DMS53 treated with DMSO at 0.1 percent for 48 hours (cell line): Measurements from ENCODE around the gene SRPK1.

Source experiments
- DNase-seq: peaks from one replicate; lab custom pipeline; 2025; ENCODE audit not compliant: unreplicated experiment; lab: John Stamatoyannopoulos, UW

SRPK1 gene

DNA sequence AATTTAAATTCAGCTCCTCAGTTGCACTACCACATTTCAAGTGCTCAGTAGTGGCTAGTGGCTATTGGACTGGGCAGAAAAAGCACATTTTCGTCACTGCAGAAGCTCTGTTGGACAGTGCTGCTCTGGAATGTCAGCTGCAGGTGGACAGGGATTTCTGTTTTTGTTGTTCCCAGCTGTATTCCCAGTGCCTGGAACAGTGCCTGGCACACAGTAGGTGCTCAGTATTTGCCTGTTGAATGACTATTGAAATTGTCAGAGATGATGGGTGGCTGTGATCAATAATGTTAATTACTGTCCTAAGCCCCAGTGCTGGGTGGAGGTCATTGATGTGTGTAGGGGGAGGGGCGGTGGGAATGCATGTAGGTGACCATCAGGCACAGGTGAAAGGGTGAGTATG lies 134.6 kb downstream of the SRPK1 start:
- DNase-seq, result no peak

DNA sequence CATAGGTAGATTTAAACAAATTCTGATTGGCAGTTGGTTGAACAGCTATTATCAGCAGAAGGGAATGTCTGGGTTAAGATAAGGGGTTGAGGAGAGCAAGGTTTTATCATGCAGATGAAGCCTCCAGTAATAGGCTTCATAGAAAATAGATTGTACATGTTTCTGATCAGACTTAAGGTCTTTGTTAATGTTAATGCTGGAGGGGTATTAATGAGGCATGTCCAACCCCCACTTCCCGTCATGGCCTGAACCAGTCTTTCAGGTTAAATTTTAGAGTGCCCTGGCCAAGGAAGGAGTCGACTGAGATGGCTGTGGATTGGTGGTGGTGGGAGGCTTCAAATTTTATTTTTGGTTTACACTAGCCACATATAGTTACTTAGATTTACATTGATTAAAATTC lies 136.7 kb downstream of the SRPK1 start:
- no peak for DNase-seq
